IMR-90 (cell line): ENCODE measurements around the gene TASP1.

Experiments
- CEBPB ChIP-seq: IDR thresholded peaks from 2 replicates; pipeline ENCODE4 v1.6.1; 2012; ENCODE audit warnings: low read depth, low read length, improper control_type of control experiment
- MXI1 ChIP-seq: IDR thresholded peaks from 2 replicates; pipeline ENCODE4 v1.6.1; 2012; ENCODE audit warnings: low read depth, mild to moderate bottlenecking, low read length, moderate library complexity, borderline replicate concordance
- RFX5 ChIP-seq: IDR thresholded peaks from 2 replicates; pipeline ENCODE4 v1.8.0; 2012; ENCODE audit warnings: low read depth, mild to moderate bottlenecking, low read length, moderate library complexity
- TF ChIP-seq, protein P1 (sequence below): conservative IDR thresholded peaks from 2 replicates; pipeline ENCODE4 v1.5.1; 2012; ENCODE audit warnings: mild to moderate bottlenecking, low read depth, low read length, improper control_type of control experiment

DNA sequence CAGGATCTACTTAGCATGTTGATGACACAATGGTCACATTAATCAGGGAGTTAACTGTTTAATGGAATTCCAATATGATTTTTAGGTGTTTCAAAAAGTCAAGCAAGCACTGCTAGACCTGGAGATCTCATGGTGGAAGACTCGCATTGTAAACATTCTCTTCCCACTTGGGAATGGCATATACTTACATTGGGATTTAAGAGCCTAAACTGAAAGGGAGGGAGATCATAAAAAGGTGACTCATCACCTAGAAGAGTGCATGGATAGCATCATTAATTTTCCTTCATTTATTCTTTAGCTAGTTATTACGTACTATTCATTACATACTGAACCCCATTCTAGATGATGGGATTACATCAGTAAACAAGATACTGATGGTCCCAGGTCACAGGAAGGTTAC, 185.4 kb downstream of the TASP1 start:
- no peak for TF ChIP-seq MXI1
- TF ChIP-seq, protein P1, sequence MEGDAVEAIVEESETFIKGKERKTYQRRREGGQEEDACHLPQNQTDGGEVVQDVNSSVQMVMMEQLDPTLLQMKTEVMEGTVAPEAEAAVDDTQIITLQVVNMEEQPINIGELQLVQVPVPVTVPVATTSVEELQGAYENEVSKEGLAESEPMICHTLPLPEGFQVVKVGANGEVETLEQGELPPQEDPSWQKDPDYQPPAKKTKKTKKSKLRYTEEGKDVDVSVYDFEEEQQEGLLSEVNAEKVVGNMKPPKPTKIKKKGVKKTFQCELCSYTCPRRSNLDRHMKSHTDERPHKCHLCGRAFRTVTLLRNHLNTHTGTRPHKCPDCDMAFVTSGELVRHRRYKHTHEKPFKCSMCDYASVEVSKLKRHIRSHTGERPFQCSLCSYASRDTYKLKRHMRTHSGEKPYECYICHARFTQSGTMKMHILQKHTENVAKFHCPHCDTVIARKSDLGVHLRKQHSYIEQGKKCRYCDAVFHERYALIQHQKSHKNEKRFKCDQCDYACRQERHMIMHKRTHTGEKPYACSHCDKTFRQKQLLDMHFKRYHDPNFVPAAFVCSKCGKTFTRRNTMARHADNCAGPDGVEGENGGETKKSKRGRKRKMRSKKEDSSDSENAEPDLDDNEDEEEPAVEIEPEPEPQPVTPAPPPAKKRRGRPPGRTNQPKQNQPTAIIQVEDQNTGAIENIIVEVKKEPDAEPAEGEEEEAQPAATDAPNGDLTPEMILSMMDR: no peak
- TF ChIP-seq RFX5: no peak
- no peak for TF ChIP-seq CEBPB
